T-helper 22 cell (primary cell): ENCODE results near the gene PRKCD.

Source experiments
- DNase-seq: peaks from one replicate; pipeline ENCODE4 v3.0.0-alpha.2; 2020; ENCODE audit warnings: low read depth

PRKCD gene

DNA sequence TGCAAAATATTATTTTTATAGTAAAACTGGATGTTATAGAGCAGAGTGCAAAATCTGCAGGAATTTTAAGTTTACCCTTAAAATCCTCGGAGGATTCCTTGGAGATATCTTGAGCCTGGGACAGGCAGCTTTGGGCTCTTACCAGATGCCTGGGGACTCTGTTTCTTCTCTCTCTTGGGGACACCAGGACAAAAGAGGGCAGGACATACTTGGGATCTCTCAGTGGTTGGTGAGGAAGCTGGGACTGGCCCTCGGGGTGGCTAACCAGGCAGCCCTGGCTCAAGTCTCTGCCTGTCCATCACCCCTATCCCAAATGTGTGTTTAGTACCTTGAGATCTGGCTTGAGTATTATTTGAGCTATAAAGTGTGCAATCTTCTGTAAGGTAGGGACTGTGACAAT lies 56.2 kb downstream of the PRKCD start:
- no peak for DNase-seq

DNA sequence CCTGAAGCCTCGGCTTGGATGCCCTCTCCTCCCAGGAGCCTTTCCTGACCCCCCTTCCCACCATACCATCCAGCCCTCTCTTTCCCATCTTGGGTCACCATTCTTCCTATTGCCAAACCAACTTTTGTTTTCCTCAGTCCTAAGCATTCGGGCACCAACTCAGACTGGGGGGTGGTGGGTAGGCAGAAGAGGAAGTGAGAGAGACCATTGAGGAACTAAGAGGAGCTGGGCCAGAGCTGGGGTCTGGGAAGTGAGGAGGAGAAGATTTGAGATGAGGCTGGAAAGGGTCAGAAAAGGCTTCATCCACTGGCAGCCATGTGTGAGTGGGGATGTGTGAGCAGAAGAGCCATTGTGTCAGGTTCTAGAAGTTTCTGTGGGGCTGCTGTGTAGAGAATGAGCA lies 57.1 kb downstream of the PRKCD start:
- no peak for DNase-seq

DNA sequence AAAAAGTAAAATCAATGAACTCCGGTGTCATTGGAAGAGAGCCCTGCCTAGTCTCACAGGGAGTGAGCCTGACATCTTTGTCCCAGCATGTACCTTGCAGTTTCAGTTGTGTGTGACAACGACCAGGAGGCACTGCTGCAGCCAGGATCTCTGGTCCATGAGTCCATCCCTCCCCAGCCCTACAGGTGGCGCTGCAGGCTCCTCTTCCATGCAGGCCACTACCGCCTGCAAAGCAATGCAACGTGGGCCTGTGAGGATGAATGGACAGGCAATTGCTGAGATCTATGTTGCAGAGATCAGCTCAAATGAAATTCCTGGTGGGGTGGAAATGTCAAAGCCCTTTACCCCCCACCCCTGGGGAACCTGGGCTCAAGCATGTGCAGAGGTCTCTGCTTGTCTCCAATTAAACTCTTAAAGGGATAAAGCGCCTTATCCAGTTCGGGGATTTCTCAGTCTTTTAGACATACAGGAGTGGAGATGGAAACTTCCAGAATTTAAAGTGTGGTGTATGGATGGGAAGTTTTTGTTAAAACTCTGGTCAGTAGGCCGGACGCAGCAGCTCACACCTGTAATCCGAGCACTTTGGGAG lies 59.0 kb downstream of the PRKCD start:
- DNase-seq: peak; percentile 29

DNA sequence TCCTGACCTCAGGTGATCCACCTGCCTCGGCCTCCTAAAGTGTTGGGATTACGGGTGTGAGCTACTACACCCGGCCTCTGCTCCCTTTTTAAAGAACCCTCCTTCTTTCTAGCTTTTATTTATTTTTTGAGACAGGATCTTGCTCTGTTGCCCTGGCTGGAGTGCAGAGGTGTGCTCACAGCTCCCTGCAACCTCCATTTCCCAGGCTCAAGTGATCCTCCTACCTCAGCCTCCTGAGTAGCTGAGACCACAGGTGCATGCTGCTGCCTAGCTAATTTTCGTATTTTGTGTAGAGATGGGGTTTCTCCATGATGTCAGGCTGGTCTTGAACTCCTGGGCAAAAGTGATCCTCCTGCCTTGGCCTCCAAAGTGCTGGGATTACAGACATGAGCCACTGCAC lies 60.3 kb downstream of the PRKCD start:
- DNase-seq: no peak

DNA sequence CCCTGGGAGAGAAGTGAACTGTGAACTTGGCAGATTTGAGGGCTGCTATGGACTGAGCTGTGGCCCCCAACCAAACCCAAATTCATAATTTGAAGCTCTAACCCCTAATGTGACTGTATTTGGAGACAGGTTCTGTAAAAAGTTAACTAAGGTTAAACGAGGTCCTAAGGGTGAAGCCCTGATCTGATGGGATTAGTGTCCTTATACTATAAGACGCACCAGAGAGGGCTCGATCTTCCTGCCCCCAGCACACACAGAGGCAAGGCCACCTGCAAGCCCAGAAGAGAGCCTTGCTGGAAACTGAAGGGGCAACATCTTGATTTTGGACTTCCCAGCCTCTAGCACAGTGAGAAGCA lies 60.8 kb downstream of the PRKCD start:
- no peak for DNase-seq

DNA sequence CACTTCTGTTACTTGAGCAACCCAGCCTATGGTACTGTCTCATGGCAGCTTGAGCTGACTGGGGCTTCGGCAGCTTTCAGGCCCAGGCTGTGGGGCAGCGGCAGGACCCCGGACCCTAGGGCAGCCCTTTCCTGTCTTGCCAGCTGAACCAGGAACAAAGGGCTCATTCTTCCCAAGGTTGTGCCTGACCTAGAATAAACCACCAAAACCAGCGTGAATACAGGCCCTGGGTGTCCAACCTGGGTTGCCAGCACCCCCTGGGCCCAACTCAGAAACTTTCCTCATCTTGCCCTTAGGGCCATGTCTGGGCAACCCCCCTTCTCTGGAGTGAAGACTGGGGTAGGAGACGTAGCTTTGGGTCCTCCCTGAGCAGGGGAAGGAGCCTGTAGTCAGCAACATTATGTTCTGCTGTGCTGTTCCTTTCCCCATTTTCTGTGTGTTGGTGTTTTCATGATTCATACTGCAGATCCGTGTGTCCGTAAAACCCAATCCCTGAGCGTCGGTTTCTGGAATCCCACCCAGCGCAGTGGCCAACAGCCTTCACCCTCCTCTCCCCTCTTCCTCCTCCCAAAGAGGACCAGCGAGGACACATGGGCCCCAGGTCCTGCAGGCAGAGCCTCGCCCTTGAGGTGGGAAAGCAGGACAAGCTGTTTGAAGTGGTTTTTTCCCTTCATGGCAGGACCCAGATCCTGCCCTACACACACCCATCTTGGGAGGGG lies 61.3 kb downstream of the PRKCD start:
- no peak for DNase-seq

DNA sequence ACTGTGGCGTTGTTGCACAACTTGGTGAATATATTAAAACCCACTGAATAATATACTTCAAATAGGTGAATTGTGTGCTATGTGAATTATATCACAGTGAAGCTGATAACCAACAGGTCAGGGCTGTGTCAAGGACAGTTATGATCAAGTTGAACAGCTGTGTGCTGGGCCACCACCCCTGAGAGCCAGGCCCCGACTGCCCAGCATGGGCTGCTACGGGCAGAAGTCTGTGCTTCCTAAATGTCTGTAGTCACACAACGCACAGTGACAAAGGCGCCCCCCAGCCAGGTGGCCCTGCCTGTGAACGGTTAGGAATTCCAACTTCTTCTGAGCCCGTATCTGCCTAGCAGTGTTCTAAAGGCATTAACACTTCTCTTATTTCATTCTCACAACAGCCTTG lies 62.0 kb downstream of the PRKCD start:
- DNase-seq: no peak

DNA sequence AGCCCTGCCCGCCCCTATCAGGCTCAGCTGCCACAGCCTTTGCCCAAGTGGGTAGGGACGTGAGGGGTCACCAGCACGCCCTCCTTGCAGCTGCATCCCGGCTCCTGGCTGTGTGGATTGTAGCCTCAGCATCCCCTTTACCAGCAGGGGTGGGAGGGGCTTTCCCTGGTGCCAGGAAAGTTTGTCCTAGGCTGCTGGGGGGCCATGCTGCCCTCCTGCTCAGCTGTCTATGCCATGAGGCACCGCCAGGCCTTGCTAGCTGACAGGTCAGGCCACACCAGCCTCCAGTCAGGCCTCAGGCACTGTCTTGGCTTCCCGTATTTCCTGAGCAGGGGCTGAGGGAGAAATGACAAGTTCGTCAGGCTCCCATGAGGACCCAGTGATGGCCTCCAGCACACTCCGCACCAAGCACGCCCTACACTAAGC lies 62.5 kb downstream of the PRKCD start:
- no peak for DNase-seq

DNA sequence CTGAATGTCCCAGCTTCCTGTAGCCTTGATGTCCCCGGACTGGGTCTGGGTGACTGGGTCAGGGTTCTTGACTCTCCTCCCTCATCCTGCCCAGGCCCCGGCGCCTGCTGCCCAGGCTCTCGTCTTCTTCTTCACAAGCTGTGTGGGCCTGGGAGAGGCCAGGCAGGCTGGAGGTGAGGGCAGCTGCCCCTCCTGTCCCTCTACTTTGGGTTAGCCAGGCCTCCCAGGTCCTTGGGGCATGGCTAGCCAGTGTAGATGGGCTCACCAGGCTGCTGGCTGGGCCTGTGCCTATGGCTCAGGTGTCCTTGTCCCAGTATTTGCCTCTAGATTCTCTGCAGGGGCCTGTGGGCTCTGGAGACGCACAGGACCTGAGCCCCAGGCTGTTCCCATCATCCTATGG lies 63.0 kb downstream of the PRKCD start:
- no peak for DNase-seq

DNA sequence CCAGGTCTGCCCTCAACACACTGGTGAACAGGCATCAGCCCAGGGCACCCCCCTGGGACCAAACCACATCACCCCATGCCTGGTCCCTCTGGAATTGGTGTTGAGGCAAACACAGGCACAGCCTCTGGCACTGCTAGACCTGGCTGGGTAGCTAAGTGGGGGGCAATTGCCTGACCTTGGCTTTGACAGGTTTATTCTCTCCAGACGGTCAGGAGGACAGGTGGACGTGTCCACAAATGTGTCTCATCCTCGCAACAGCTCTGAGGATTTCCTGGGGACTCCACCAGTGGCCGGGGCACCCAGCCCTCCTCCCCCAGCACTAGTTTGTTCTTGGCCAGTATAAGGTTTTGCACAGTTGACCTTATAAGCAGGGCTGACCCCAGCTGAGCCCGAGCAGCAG lies 63.5 kb downstream of the PRKCD start:
- no peak for DNase-seq

DNA sequence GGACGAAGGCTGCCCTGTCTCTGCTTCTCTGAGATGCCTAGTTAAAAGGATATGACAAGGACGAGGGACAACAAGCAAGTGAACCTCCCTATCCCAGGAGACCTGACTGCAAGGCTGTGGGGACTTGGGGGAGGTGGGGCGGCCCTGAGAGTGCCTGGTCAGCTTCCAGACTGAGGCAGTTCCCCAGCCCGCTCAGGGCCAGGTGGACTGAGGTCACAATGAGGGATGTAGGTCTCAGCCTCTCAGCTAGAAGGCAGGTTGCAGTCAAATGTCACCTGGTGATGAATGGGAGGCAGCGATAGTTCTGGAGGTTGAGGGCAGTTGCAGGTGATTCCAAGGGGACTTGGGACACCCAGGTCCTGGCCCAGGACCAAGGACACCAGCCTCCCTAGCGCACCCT lies 64.2 kb downstream of the PRKCD start:
- no peak for DNase-seq

DNA sequence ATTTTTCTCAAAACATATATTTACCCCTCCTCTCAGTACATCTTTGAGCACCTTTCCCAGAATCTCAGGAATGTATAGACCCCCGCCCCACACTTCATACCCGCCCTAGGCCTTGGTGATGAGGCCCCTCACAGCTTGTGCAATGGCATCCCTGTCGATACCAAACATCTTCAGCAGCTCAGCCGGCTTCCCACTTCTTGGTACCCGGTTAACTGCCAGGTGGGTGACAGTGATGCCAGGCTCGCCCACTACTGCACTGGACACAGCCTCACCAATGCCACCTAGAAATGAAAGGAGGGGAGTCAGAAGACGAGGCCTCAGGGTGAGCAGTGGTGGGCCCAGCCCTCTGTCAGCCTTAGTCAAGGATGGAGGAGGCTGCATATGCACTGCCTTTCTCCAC lies 64.6 kb downstream of the PRKCD start:
- DNase-seq: no peak

DNA sequence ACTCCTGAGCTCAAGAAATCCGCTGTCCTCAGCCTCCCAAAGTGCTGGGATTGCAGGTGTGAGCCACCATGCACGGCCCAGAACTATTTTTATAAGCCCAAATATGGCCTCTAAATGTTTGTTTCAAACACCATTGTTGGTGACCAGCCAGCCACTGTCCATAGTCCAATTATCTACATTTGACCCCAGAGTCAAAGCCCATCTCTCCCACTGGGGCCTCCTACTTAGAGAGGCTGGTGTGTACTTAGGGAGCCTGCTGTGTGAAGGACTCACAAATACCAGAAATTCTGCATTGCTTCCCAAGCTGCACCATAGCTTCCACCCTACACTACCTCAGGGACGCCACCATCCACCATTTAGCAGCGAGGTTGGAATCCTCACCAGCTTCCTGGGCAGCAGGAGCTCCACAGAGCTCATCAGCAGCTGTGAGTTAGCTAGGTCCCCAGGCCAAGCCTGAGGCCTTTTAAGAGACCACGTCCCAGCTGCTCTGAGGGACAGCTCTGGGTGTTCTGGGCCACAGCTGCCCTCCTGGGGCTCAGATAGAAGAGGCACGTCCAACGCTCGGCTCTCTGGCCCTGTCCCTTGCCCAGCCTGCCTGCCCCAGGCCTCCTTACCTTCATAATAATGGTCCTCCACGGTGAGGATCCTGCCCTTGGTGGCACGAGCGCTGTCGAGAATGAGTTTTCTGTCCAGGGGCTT lies 65.3 kb downstream of the PRKCD start:
- no peak for DNase-seq

DNA sequence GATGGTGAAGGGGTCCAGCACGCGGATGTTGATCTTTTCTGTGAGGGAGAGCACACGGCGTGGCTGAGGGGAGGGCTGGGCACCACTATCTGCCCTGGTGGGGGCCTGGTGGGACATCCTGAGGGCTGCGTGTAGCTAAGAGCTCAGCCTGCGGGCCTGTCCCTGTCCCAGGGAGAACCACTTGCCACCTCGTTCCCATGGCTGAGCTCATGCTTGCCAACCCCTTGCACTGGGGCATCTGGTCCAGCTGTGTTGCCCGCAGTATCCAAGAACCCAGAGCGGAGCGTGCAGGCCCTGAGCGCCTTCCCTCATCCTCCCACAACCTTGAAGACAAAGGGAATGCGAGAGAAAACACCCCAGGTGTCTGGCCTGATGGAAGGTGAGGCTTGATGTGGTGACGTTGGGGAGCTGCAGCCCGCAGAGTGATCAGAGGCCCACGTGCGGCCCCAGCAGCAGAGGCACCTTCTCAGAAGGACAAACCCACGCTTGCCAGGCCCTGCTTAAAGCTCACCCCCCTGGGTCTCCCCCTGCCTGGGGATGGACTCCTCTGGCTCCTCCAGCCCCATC lies 65.9 kb downstream of the PRKCD start:
- no peak for DNase-seq

DNA sequence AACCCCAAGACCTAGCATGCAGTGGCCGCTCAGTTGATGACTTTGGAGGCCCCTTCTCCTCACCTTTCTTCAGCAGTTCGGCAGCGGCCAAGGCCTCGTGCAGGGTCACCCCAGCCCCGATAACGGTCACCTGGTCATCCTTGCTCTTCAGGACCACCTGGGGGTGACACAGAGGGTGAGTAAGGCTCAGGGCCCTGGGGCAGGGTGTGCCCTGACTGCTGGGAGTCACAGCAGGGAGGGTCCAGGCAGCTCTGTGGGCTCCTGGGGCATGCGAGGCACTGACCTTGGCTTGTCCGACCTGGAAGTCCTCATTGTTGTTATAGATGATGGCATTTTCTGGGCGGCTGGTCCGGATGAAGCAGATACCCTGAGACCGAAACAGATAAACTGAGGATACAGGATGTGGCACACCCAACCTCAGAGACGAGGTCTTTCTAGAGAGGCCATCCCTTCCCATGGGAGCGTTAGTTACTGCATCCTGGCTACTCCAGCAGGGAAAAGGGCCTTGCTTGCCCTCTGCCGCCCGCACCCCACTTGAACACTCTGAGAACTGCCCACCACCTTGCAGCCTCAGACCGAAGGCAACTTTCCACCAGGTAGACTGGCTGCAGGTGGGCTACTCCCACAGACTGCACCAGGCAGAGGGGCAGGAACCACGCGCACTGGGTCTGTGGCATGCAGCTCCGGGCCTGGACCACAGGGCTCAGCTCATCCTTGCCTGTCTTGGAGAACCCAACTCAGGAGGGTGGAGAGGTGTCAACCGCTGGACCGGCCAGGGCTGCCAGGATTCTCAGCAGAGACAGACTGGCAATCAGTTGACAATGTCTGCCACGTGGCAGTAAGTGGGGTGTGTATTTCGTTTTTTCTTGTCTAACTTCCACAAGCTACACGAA lies 67.2 kb downstream of the PRKCD start:
- no peak for DNase-seq

DNA sequence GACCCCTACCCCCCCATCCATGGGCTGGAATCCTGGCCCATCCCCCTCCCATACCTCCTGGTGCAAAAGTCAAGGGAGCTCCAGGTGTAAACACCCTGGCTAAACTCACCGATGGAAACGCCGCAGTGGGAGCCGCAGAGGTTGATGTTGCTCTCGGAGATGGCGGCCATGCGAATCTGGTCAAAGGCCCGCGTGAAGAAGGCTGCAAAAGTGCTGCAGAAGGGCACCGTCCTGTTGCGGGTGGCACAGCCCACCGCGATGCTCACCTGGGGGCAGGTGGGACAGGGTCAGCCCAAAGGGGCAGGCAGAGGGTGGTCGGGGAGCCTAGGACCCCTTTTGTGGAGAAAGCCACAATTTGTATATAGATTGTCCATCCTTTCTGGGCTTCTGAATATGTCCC lies 68.2 kb downstream of the PRKCD start:
- DNase-seq: no peak

DNA sequence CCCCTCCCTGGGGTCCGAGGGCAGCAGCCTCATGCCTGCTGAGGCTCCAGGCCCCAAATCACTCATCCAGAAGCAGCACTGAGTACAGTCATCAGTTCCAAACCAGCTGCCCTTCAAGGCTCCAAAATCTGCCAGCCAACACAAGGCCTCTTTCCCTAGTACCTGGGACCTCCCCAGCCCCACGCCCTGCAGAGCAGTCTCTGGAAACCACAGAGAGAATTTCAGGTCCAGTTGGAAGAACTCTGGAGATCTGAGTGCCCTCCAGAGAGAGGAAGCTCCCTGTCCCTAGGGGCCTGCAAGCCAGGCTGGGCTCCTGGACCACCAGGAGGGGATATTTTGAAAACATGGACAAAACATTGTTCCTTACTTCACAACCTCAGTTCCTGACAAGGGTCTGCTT lies 68.6 kb downstream of the PRKCD start:
- no peak for DNase-seq

DNA sequence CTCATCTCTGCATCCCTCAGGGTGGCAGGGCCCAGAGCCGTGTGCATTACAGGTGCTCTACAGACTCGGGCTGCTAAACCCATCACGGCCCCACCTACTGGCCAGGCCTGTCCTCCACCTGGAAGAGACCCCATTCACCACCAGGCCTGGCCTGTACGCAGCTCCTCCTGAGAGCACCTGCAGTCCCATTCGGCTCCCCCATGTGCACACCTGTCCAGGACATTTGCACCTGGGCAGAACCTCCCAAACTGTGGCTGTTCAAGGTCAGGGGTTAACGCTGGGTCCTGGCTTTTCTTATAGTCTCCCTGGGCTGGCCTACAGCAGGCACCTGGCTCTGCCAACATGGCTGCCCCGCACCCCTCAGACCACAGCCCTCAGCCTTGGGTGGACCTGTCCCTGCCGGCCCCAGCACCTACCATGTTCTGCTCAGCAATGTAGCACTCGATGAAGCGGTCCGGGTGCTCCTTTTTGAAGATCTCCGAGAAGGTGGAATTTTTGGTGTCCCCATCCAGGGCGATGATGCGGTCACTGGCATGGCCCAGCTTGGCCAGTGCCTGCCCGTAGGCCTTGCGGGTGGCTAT lies 69.1 kb downstream of the PRKCD start:
- DNase-seq: no peak

DNA sequence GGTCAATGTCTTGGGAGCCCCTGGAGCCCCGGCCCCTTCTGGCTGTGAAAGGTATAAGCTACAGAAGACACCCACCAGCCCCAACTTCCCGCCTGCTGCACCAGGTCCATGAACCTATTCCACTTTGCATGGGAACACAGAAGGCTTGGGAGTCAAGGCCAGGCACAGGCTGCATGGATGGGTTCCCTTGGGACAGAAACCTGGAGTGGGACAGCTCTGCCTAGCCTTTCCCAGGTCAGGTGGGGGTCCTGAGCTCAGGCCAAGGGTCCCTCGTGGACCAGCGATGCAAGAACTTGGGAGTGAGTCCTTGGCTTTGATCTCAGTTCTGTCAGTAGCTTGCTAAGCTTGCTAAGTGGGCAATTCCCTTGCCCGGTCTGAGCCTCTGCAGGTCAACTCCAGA lies 69.8 kb downstream of the PRKCD start:
- DNase-seq: no peak

DNA sequence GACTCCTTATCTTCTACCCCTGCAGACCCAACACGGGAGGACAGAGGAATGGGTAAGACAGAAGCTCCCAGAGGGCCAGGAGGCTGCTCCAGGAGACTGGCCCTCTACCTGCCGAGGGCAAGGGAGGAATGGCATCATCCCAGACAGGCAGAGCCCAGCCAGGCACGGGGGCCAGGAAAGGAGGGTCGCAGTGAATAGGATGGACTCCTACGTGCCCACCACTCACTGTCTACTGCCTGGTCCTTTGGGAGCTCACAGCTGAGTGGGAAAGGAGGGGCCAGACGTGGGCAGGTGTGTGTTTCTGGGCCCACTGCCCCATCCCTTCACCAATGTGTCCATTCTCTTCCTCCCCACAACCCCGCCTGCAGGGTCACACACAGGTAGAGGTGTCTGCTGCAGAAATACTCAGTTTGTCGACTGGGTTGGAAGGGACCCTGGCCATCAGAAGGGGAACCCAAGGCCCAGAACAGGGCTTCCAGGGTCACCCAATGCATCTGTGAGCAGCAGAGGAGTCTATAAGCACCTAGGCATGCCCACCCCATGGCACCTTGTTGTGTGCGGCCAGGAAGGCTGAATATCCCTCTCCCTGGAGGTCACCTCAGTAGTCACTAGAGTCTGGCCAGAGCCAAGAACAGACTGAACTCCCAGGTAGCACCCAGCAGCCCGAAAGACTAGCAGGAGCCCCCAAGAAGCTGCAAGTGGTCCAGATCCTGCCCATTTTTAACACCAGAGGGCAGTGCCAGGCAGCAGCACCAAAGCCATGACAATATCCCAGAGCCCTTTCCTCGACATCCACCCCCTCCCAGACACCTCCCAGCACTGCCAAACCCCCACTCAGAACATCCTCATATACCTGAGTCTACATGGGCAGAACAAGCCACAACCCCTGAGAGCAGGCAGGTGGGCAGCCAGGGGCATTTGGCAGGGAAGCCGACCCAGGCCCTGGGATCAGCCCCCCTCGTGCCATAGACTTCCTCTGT lies 70.8 kb downstream of the PRKCD start:
- DNase-seq: no peak
